HEK293 (cell line): ENCODE results near the gene SCAMP5.

Experiments
- CTCF ChIP-seq: fragments of 450-650 bp; formaldehyde crosslinking; IDR thresholded peaks from 2 replicates; pipeline ENCODE4 v1.5.1; 2016; ENCODE audit warnings: missing biosample characterization, missing genetic modification characterization
- ELK4 ChIP-seq: IDR thresholded peaks from 2 replicates; pipeline ENCODE4 v1.6.1; 2011; ENCODE audit warnings: mild to moderate bottlenecking, low read depth, low read length, borderline replicate concordance
- GLI4 ChIP-seq: fragments of 450-650 bp; formaldehyde crosslinking; IDR thresholded peaks from 2 replicates; pipeline ENCODE4 v1.5.1; 2016; ENCODE audit warnings: missing biosample characterization, missing genetic modification characterization
- GLIS1 ChIP-seq: fragments of 450-650 bp; formaldehyde crosslinking; IDR thresholded peaks from 2 replicates; pipeline ENCODE4 v1.5.1; 2016; ENCODE audit warnings: missing biosample characterization, missing genetic modification characterization
- IKZF3 ChIP-seq: fragments of 450-650 bp; IDR thresholded peaks from 2 replicates; pipeline ENCODE4 v1.5.0; 2018; ENCODE audit warnings: missing biosample characterization, mild to moderate bottlenecking, missing genetic modification characterization, moderate library complexity
- KLF1 ChIP-seq: fragments of 450-650 bp; formaldehyde crosslinking; IDR thresholded peaks from 2 replicates; pipeline ENCODE4 v1.5.1; 2016; ENCODE audit warnings: missing biosample characterization, missing genetic modification characterization
- PRDM1 ChIP-seq: fragments of 450-650 bp; formaldehyde crosslinking; IDR thresholded peaks from 2 replicates; pipeline ENCODE4; 2016; ENCODE audit warnings: missing biosample characterization, missing genetic modification characterization
- PRDM4 ChIP-seq: fragments of 450-650 bp; formaldehyde crosslinking; IDR thresholded peaks from 2 replicates; pipeline ENCODE4 v1.5.1; 2017; ENCODE audit warnings: missing biosample characterization, missing genetic modification characterization
- SP7 ChIP-seq: fragments of 450-650 bp; formaldehyde crosslinking; IDR thresholded peaks from 2 replicates; pipeline ENCODE4 v1.5.1; 2016; ENCODE audit warnings: missing biosample characterization, missing genetic modification characterization
- YY1 ChIP-seq: fragments of 450-650 bp; formaldehyde crosslinking; IDR thresholded peaks from 2 replicates; pipeline ENCODE4 v1.5.1; 2018; ENCODE audit warnings: missing biosample characterization, missing genetic modification characterization
- ZEB2 ChIP-seq: fragments of 450-650 bp; formaldehyde crosslinking; IDR thresholded peaks from 2 replicates; pipeline ENCODE4 v1.5.1; 2016; ENCODE audit warnings: missing biosample characterization, missing genetic modification characterization
- ZFP37 ChIP-seq: fragments of 450-650 bp; formaldehyde crosslinking; IDR thresholded peaks from 2 replicates; pipeline ENCODE4 v1.5.1; 2016; ENCODE audit warnings: missing biosample characterization, missing genetic modification characterization
- ZIC2 ChIP-seq: fragments of 450-650 bp; formaldehyde crosslinking; IDR thresholded peaks from 2 replicates; pipeline ENCODE4 v1.5.1; 2016; ENCODE audit warnings: missing biosample characterization, missing genetic modification characterization
- ZNF174 ChIP-seq: fragments of 450-650 bp; formaldehyde crosslinking; IDR thresholded peaks from 2 replicates; pipeline ENCODE4 v1.5.0; 2017; ENCODE audit warnings: missing biosample characterization, mild to moderate bottlenecking, missing genetic modification characterization
- ZNF175 ChIP-seq: fragments of 450-650 bp; formaldehyde crosslinking; IDR thresholded peaks from 2 replicates; pipeline ENCODE4 v1.5.1; 2016; ENCODE audit warnings: missing biosample characterization, missing genetic modification characterization
- ZNF223 ChIP-seq: fragments of 450-650 bp; formaldehyde crosslinking; IDR thresholded peaks from 2 replicates; pipeline ENCODE4 v1.5.1; 2016; ENCODE audit warnings: missing biosample characterization, missing genetic modification characterization
- ZNF266 ChIP-seq: fragments of 450-650 bp; formaldehyde crosslinking; IDR thresholded peaks from 2 replicates; pipeline ENCODE4 v1.5.1; 2016; ENCODE audit warnings: missing biosample characterization, missing genetic modification characterization, low read depth
- ZNF335 ChIP-seq: fragments of 450-650 bp; formaldehyde crosslinking; conservative IDR thresholded peaks from 2 replicates; pipeline ENCODE4 v1.5.1; 2016; ENCODE audit warnings: missing biosample characterization, missing genetic modification characterization
- ZNF350 ChIP-seq: fragments of 450-650 bp; formaldehyde crosslinking; IDR thresholded peaks from 2 replicates; pipeline ENCODE4 v1.5.0; 2017; ENCODE audit warnings: missing biosample characterization, mild to moderate bottlenecking, missing genetic modification characterization
- ZNF391 ChIP-seq: fragments of 450-650 bp; formaldehyde crosslinking; IDR thresholded peaks from 2 replicates; pipeline ENCODE4 v1.5.1; 2016; ENCODE audit warnings: low read depth, missing biosample characterization, missing genetic modification characterization, borderline replicate concordance
- ZNF394 ChIP-seq: fragments of 450-650 bp; formaldehyde crosslinking; IDR thresholded peaks from 2 replicates; pipeline ENCODE4 v1.5.1; 2016; ENCODE audit warnings: missing biosample characterization, missing genetic modification characterization, mild to moderate bottlenecking, moderate library complexity, borderline replicate concordance
- ZNF501 ChIP-seq: fragments of 450-650 bp; formaldehyde crosslinking; IDR thresholded peaks from 2 replicates; pipeline ENCODE4 v1.5.1; 2016; ENCODE audit warnings: missing biosample characterization, missing genetic modification characterization
- ZNF514 ChIP-seq: fragments of 450-650 bp; formaldehyde crosslinking; IDR thresholded peaks from 2 replicates; pipeline ENCODE4 v1.5.1; 2016; ENCODE audit warnings: missing biosample characterization, missing genetic modification characterization
- ZNF518A ChIP-seq: fragments of 450-650 bp; formaldehyde crosslinking; conservative IDR thresholded peaks from 2 replicates; pipeline ENCODE4 v1.5.1; 2016; ENCODE audit warnings: low read depth, missing biosample characterization, missing genetic modification characterization
- ZNF549 ChIP-seq: fragments of 450-650 bp; IDR thresholded peaks from 2 replicates; pipeline ENCODE4 v1.5.1; 2018; ENCODE audit warnings: missing biosample characterization, missing genetic modification characterization, mild to moderate bottlenecking, inconsistent platforms, moderate library complexity
- ZNF560 ChIP-seq: fragments of 450-650 bp; formaldehyde crosslinking; IDR thresholded peaks from 2 replicates; pipeline ENCODE4 v1.5.1; 2017; ENCODE audit warnings: missing biosample characterization, missing genetic modification characterization, borderline replicate concordance
- ZNF701 ChIP-seq: fragments of 450-650 bp; formaldehyde crosslinking; IDR thresholded peaks from 2 replicates; pipeline ENCODE4 v1.5.1; 2016; ENCODE audit warnings: missing biosample characterization, missing genetic modification characterization
- ZNF768 ChIP-seq: fragments of 450-650 bp; formaldehyde crosslinking; IDR thresholded peaks from 2 replicates; pipeline ENCODE4 v1.5.1; 2018; ENCODE audit warnings: missing biosample characterization, mild to moderate bottlenecking, missing genetic modification characterization

Gene SCAMP5

GRCh38 chr15:74950078-74950908, 45.1 kb upstream of the SCAMP5 start (continued):
- TF ChIP-seq ELK4 (no peak), ZNF223 (tag by site-specific recombination) (no peak), IKZF3 (tag by site-specific recombination) (peak; percentile 78), ZNF335 (0 out of 2 replicates have a peak, but pooled peaks have one; percentile 24), PRDM1 (tag by site-specific recombination) (peak; percentile 99), ZNF701 (no peak), ZNF394 (tag by site-specific recombination) (no peak; the same call in 1 of the 2 replicates), ZNF518A (tag by site-specific recombination) (no peak), ZNF560 (tag by site-specific recombination) (no peak), KLF1 (tag by site-specific recombination) (no peak), ZFP37 (peak; percentile 31; the same call in 1 of the 2 replicates), ZNF266 (tag by site-specific recombination) (no peak), ZNF768 (tag by site-specific recombination) (no peak), ZNF350 (tag by site-specific recombination) (no peak), ZEB2 (tag by site-specific recombination) (peak; percentile 17; the same call in 1 of the 2 replicates), ZIC2 (tag by site-specific recombination) (no peak), ZNF514 (no peak), ZNF549 (no peak), SP7 (tag by site-specific recombination) (peak; percentile 32; the same call in 1 of the 2 replicates), ZNF391 (peak; percentile 37; the same call in 1 of the 2 replicates), ZNF175 (tag by site-specific recombination) (no peak), ZNF174 (tag by site-specific recombination) (no peak), ZNF501 (tag by site-specific recombination) (no peak; the same call in 1 of the 2 replicates), CTCF (tag by site-specific recombination) (peak; percentile 97), YY1 (tag by site-specific recombination) (no peak), GLI4 (no peak), PRDM4 (tag by site-specific recombination) (no peak), GLIS1 (tag by site-specific recombination) (peak; percentile 45; the same call in 1 of the 2 replicates)
